IPS-18c (cell line): Measurements from ENCODE around the gene GLTPD2.

Experiments used
- H3K4me3 ChIP-seq: 2 replicates; pipeline ENCODE4 v1.7.0; 2013; ENCODE audit warnings: low read depth, mild to moderate bottlenecking, low read length, moderate library complexity; ENCODE audit not compliant: insufficient read depth
- H3K9me3 ChIP-seq: one replicate; pipeline ENCODE4 v1.6.1; 2013; ENCODE audit warnings: mild to moderate bottlenecking, low read length, moderate library complexity; ENCODE audit not compliant: control insufficient read depth, insufficient read depth

The GLTPD2 gene

GRCh38 chr17:4795168-4795567, 6.4 kb downstream of the GLTPD2 start:
- Histone ChIP-seq H3K9me3 (no peaks in the 10 kb centered on the region), H3K4me3 (no peak overlapping the region)

- no peaks in the 10 kb centered on the region for H3K9me3 ChIP-seq
- peak overlapping the region; percentile 98 for H3K4me3 ChIP-seq
These were observed 7.8 kb downstream of the GLTPD2 start for GRCh38 chr17:4796552-4796920.

GRCh38 chr17:4800462-4801196, 11.9 kb downstream of the GLTPD2 start:
- Histone ChIP-seq H3K9me3 (no peaks in the 10 kb centered on the region), H3K4me3 (no peak overlapping the region)

- no peaks in the 10 kb centered on the region for H3K9me3 ChIP-seq
- no peak within 1 kb of the TSS for H3K4me3 ChIP-seq
These were observed 13.5 kb downstream of the GLTPD2 start, which contains the start of gene C17orf114 for GRCh38 chr17:4802228-4802627. TSS of gene C17orf114 (minus strand) at chr17:4802328.

- Histone ChIP-seq H3K4me3 (peak overlapping the region; percentile 70), H3K9me3 (no peaks in the 10 kb centered on the region)
These were observed 17.7 kb downstream of the GLTPD2 start for GRCh38 chr17:4806456-4806776.

- Histone ChIP-seq H3K4me3 (peak within 1 kb of the TSS; percentile 70), H3K9me3 (no peaks in the 10 kb centered on the region)
These were observed 18.2 kb downstream of the GLTPD2 start, which contains the start of gene PLD2 for GRCh38 chr17:4806777-4807604. TSS of gene PLD2 (plus strand) at chr17:4807152. CDS start at chr17:4807773, 621 bp downstream.

GRCh38 chr17:4807605-4808377, 19.0 kb downstream of the GLTPD2 start:
- peak overlapping the region; percentile 69 for H3K4me3 ChIP-seq

GRCh38 chr17:4808378-4808767, 19.6 kb downstream of the GLTPD2 start:
- H3K9me3 ChIP-seq: no peaks in the 10 kb centered on the region
- H3K4me3 ChIP-seq: no peak overlapping the region

More at GRCh38 chr17:4807605-4808377, 19.0 kb downstream of the GLTPD2 start:
- no peaks in the 10 kb centered on the region for H3K9me3 ChIP-seq

- no peak overlapping the region for H3K4me3 ChIP-seq
- H3K9me3 ChIP-seq: no peaks in the 10 kb centered on the region
These were observed 22.0 kb downstream of the GLTPD2 start for GRCh38 chr17:4810696-4811290.

- no peak overlapping the region for H3K4me3 ChIP-seq
- H3K9me3 ChIP-seq: no peaks in the 10 kb centered on the region
These were observed 22.7 kb downstream of the GLTPD2 start for GRCh38 chr17:4811471-4811870.

GRCh38 chr17:4812690-4813089, 23.9 kb downstream of the GLTPD2 start:
- H3K9me3 ChIP-seq: no peaks in the 10 kb centered on the region
- no peak overlapping the region for H3K4me3 ChIP-seq

GRCh38 chr17:4815043-4815675, 26.4 kb downstream of the GLTPD2 start:
- Histone ChIP-seq H3K9me3 (no peaks in the 10 kb centered on the region), H3K4me3 (no peak overlapping the region)

GRCh38 chr17:4816826-4817225, 28.1 kb downstream of the GLTPD2 start:
- Histone ChIP-seq H3K4me3 (no peak overlapping the region), H3K9me3 (no peaks in the 10 kb centered on the region)

- Histone ChIP-seq H3K4me3 (no peak overlapping the region), H3K9me3 (no peaks in the 10 kb centered on the region)
These were observed 29.5 kb downstream of the GLTPD2 start for GRCh38 chr17:4818276-4818675.

- no peak overlapping the region for H3K4me3 ChIP-seq
These were observed 34.1 kb downstream of the GLTPD2 start for GRCh38 chr17:4822835-4823234.

GRCh38 chr17:4823373-4824089, 34.8 kb downstream of the GLTPD2 start:
- Histone ChIP-seq H3K9me3 (no peaks in the 10 kb centered on the region), H3K4me3 (no peak overlapping the region)

More at GRCh38 chr17:4822835-4823234, 34.1 kb downstream of the GLTPD2 start:
- H3K9me3 ChIP-seq: no peaks in the 10 kb centered on the region
